Measurements from ENCODE around the gene COL9A1. TPM values are rescaled to one million over a fixed set of nuclear protein-coding genes. Genes with fewer than 3 reads are reported as not detected.

COL9A1 gene
- polyA plus RNA-seq, 1 of the 3 experiments (the other 2 are of a cell fraction), result 0.05 TPM

DNA sequence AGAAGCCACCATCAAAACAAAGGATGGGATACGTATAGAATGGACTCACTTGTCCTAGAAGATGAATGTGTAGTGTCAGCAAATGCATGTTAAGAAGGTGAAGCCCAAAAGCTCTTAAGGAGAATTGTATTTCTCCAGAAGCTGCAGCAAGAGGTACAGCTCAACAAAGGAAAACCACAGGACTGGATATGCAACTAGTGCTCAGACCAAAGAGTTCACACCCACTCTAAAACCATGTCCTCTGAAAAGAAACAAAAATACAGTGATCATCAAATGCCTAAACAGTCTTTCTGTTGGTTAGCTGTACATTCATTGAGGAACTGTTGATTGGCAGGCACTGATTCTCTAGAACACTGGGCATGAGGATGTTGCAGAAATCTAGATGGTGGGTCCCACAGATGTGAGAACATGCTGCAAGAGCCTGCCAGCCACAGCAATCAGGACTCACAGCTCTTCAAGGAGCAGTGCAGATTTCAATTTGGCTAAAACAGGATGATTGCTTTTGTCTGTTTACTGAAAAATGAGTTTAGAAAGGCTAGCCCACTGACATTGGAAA lies 94.6 kb downstream of the COL9A1 start:
- DNase-seq, result no peak
- H4K20me1 ChIP-seq (ENCODE audit: insufficient read depth), result no peaks in the 10 kb centered on the region
- H3K9ac ChIP-seq, result no peak overlapping the region
- no peaks in the 10 kb centered on the region for H3K36me3 ChIP-seq (replicated peaks in 1 of 2; ENCODE audit: control insufficient read depth in 1 of 2, insufficient read depth in 2 of 2, low read length in 1 of 2)
- H3K27ac ChIP-seq (ENCODE audit: low read depth in 2 of 2, low read length in 1 of 2), result no peak overlapping the region
- TF ChIP-seq REST (IDR thresholded peaks at IDR 0.05; ENCODE audit: low read depth, low read length) (no peak), FOSL2 (IDR thresholded peaks at IDR 0.05; ENCODE audit: borderline replicate concordance, low read depth) (no peak), FOXJ3 (CRISPR knock-in tag; IDR thresholded peaks at IDR 0.05) (no peak), YY1 (IDR thresholded peaks at IDR 0.05; ENCODE audit: low read depth) (no peak)
- H3K9me3 ChIP-seq, result no peaks in the 10 kb centered on the region
- H3F3A ChIP-seq (replicated peaks; ENCODE audit: insufficient read depth), result no peaks in the 10 kb centered on the region
- ChIA-PET POLR2A (no interaction called here), CTCF (interaction anchor here (1.0 to 2.4 kb wide), 4 partner anchors 9 to 161 kb away, joined by 3 to 14 read pairs (median 4); no protein-coding TSS in a partner anchor)
- WGBS (ENCODE audit: low lambda C conversion rate), result 50% methylated on average over 1 of the region's 1 CpG
- H3K4me3 ChIP-seq (ENCODE audit: low read depth in 2 of 2, low read length in 1 of 2), result no peak overlapping the region
- no peaks in the 10 kb centered on the region for H3K27me3 ChIP-seq (ENCODE audit: insufficient read depth)
- no peak overlapping the region for H3K4me2 ChIP-seq
- no peaks in the 10 kb centered on the region for H3K9me2 ChIP-seq
- no peaks in the 10 kb centered on the region for H3K79me2 ChIP-seq (ENCODE audit: insufficient read depth)
- H3K4me1 ChIP-seq (ENCODE audit: control insufficient read depth in 1 of 2, insufficient read depth in 2 of 2, low read depth in 1 of 2, low read length in 1 of 2), result no peaks in the 10 kb centered on the region
- H2AFZ ChIP-seq (ENCODE audit: low read depth), result no peak overlapping the region

DNA sequence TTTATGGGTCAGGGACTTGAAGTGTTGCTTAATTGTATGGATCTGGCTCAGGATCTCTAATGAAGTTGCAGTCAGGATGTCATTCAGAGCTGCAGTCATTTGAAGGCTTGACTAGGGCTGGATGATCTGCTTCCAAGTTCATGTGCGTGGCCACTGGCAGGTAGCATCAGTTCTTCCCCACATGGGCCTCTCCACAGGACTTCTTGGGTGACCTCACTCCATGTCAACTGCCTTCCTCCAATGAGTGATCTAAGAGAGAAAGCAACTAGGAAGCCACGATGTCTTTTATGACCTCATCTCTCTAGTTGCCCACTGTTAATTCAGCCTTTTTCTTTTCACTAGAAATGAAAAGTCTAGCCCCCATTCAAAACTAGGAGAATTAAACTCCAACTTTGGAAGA lies 104.1 kb downstream of the COL9A1 start:
- POLR2A ChIA-PET, result no interaction called here
- CTCF ChIA-PET, result interaction anchor here (0.9 to 1.6 kb wide), 2 partner anchors 10 to 22 kb away, joined by 3 to 4 read pairs; no protein-coding TSS in a partner anchor
- TF ChIP-seq CTCF (IDR thresholded peaks at IDR 0.05) (no peak), TEAD4 (IDR thresholded peaks at IDR 0.05; ENCODE audit: borderline replicate concordance, insufficient read depth) (no peak), SMC3 (IDR thresholded peaks at IDR 0.05; ENCODE audit: low read depth, low read length) (no peak), MXI1 (IDR thresholded peaks at IDR 0.05; ENCODE audit: low read depth, low read length) (no peak), USF2 (IDR thresholded peaks at IDR 0.05; ENCODE audit: borderline replicate concordance, low read depth, low read length) (no peak), PBX3 (IDR thresholded peaks at IDR 0.05) (no peak), GABPA (IDR thresholded peaks at IDR 0.05; ENCODE audit: low read depth) (no peak), REST (IDR thresholded peaks at IDR 0.05; ENCODE audit: low read depth, low read length) (no peak), SIN3A (IDR thresholded peaks at IDR 0.05; ENCODE audit: borderline replicate concordance, low read depth, low read length) (no peak)
- TF ChIP-seq, protein P1, sequence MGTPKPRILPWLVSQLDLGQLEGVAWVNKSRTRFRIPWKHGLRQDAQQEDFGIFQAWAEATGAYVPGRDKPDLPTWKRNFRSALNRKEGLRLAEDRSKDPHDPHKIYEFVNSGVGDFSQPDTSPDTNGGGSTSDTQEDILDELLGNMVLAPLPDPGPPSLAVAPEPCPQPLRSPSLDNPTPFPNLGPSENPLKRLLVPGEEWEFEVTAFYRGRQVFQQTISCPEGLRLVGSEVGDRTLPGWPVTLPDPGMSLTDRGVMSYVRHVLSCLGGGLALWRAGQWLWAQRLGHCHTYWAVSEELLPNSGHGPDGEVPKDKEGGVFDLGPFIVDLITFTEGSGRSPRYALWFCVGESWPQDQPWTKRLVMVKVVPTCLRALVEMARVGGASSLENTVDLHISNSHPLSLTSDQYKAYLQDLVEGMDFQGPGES (IDR thresholded peaks at IDR 0.05; ENCODE audit: low read depth, low read length), result no peak

More for the DNA sequence above, 104.1 kb downstream of the COL9A1 start:
- no peaks in the 10 kb centered on the region for H3K9me3 ChIP-seq
- H3K4me1 ChIP-seq (ENCODE audit: control insufficient read depth in 1 of 2, insufficient read depth in 2 of 2, low read depth in 1 of 2, low read length in 1 of 2), result no peaks in the 10 kb centered on the region
- WGBS (ENCODE audit: low lambda C conversion rate), result 62% methylated on average over 2 of the region's 2 CpGs
- no peak overlapping the region for H2AFZ ChIP-seq (ENCODE audit: low read depth)
- H4K20me1 ChIP-seq (ENCODE audit: insufficient read depth), result no peaks in the 10 kb centered on the region
- no peaks in the 10 kb centered on the region for H3K36me3 ChIP-seq (replicated peaks in 1 of 2; ENCODE audit: control insufficient read depth in 1 of 2, insufficient read depth in 2 of 2, low read length in 1 of 2)
- H3K79me2 ChIP-seq (ENCODE audit: insufficient read depth), result no peaks in the 10 kb centered on the region
- no peak overlapping the region for H3K4me2 ChIP-seq
- H3K9ac ChIP-seq, result no peak overlapping the region
- no peaks in the 10 kb centered on the region for H3K27me3 ChIP-seq (ENCODE audit: insufficient read depth)
- H3K4me3 ChIP-seq (ENCODE audit: low read depth in 2 of 2, low read length in 1 of 2), result no peak overlapping the region
- no peaks in the 10 kb centered on the region for H3F3A ChIP-seq (replicated peaks; ENCODE audit: insufficient read depth)
- no peak overlapping the region for H3K27ac ChIP-seq (ENCODE audit: low read depth in 2 of 2, low read length in 1 of 2)
- DNase-seq, result no peak
- H3K9me2 ChIP-seq, result no peaks in the 10 kb centered on the region; the same call in 1 of the 2 replicates
